Osteocyte (in vitro differentiated cells): ENCODE data around the gene SLC26A9. TPM values are rescaled to one million over a fixed set of nuclear protein-coding genes. Genes with fewer than 3 reads are reported as not detected.

Experiments
- DNase-seq: peaks from one replicate; pipeline ENCODE4 v3.0.0; 2021; ENCODE audit warnings: mixed read lengths; ENCODE audit not compliant: unreplicated experiment; ENCODE audit errors: extremely low spot score
- H3K27ac Mint-ChIP-seq: one replicate; pipeline ENCODE4 v1.8.0; 2021; ENCODE audit warnings: mild to moderate bottlenecking, mixed read lengths; ENCODE audit not compliant: unreplicated experiment
- H3K27me3 Mint-ChIP-seq: one replicate; pipeline ENCODE4 v1.8.0; 2021; ENCODE audit warnings: mixed read lengths; ENCODE audit not compliant: unreplicated experiment
- H3K36me3 Mint-ChIP-seq: one replicate; pipeline ENCODE4 v1.8.0; 2021; ENCODE audit warnings: mixed read lengths; ENCODE audit not compliant: unreplicated experiment
- H3K4me1 Mint-ChIP-seq: one replicate; pipeline ENCODE4 v1.8.0; 2021; ENCODE audit warnings: mixed read lengths; ENCODE audit not compliant: unreplicated experiment
- H3K4me3 Mint-ChIP-seq: one replicate; pipeline ENCODE4 v1.8.0; 2021; ENCODE audit warnings: mild to moderate bottlenecking, moderate library complexity, mixed read lengths; ENCODE audit not compliant: unreplicated experiment
- H3K9me3 Mint-ChIP-seq: one replicate; pipeline ENCODE4 v1.8.0; 2021; ENCODE audit warnings: mixed read lengths; ENCODE audit not compliant: unreplicated experiment
- CTCF ChIP-seq: fragments of 200-600 bp; sonication (generic); IDR thresholded peaks from 2 replicates; pipeline ENCODE4 v1.5.0; 2021; ENCODE audit warnings: antibody characterized with exemption, mild to moderate bottlenecking, moderate library complexity
- total RNA-seq: library from RNA; stranded (reverse); gene quantifications from 2 replicates; pipeline ENCODE4 v1.2.1, GENCODE V29; 2021

SLC26A9 gene
- total RNA-seq, 1 donor from 2014 or later = not detected

DNA sequence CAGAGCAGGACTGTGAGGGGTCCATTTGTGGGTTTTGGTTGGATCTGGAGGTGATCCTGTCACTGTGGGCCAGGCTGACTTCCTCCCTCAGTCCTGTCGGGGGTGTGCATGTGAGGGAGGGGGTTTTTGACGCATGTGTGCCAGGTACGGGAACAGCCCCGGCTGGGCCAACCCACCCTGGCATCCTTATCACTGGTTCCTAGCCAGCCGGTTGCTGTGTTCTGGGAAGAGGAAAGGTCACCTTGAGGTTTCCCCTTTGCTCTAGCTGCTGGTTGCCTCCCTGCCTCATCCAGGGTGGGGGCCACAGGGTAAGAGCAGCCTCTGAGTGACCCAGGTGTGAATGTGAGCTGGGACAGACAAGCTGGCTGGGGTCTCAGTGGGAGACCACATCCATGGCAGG is 2.5 kb downstream of the SLC26A9 start:
- no peak for TF ChIP-seq CTCF
- Mint-ChIP-seq H3K27ac (no peak overlapping the region), H3K36me3 (no peaks in the 10 kb centered on the region), H3K4me1 (no peaks in the 10 kb centered on the region), H3K27me3 (peaks cover 47% of the 10 kb centered on the region), H3K4me3 (no peak overlapping the region), H3K9me3 (no peaks in the 10 kb centered on the region)
- no peak for DNase-seq

GRCh38 chr1:205939690-205940330 is 3.4 kb downstream of the SLC26A9 start:
- no peak overlapping the region for H3K27ac Mint-ChIP-seq
- H3K27me3 Mint-ChIP-seq = peaks cover 38% of the 10 kb centered on the region
- no peak overlapping the region for H3K4me3 Mint-ChIP-seq

GRCh38 chr1:205938682-205939081 is 4.6 kb downstream of the SLC26A9 start:
- no peak for TF ChIP-seq CTCF
- no peak overlapping the region for H3K4me3 Mint-ChIP-seq
- no peaks in the 10 kb centered on the region for H3K36me3 Mint-ChIP-seq
- no peak overlapping the region for H3K27ac Mint-ChIP-seq
- no peaks in the 10 kb centered on the region for H3K9me3 Mint-ChIP-seq
- H3K27me3 Mint-ChIP-seq = peaks cover 32% of the 10 kb centered on the region
- no peak for DNase-seq
- no peaks in the 10 kb centered on the region for H3K4me1 Mint-ChIP-seq

More at GRCh38 chr1:205939690-205940330, 3.4 kb downstream of the SLC26A9 start:
- DNase-seq = no peak
- Mint-ChIP-seq H3K4me1 (no peaks in the 10 kb centered on the region), H3K9me3 (no peaks in the 10 kb centered on the region), H3K36me3 (no peaks in the 10 kb centered on the region)
- no peak for TF ChIP-seq CTCF

- no peak for DNase-seq
- Mint-ChIP-seq H3K4me1 (no peaks in the 10 kb centered on the region), H3K27ac (no peak overlapping the region), H3K36me3 (no peaks in the 10 kb centered on the region), H3K4me3 (no peak overlapping the region), H3K27me3 (peaks cover 15% of the 10 kb centered on the region), H3K9me3 (no peaks in the 10 kb centered on the region)
- TF ChIP-seq CTCF = no peak
Measured at GRCh38 chr1:205936846-205937586, 6.2 kb downstream of the SLC26A9 start.

GRCh38 chr1:205936311-205936710 is 6.9 kb downstream of the SLC26A9 start:
- Mint-ChIP-seq H3K9me3 (no peaks in the 10 kb centered on the region), H3K4me3 (no peak overlapping the region), H3K27ac (no peak overlapping the region), H3K27me3 (peaks cover 8% of the 10 kb centered on the region), H3K36me3 (no peaks in the 10 kb centered on the region), H3K4me1 (no peaks in the 10 kb centered on the region)
- TF ChIP-seq CTCF = no peak
- DNase-seq = no peak
